CD4-positive, alpha-beta T cell treated with Interleukin-12 subunit alpha and Interleukin-12 subunit beta, for 1 hour (primary cell): Measurements from ENCODE around the gene ANKS6.

Experiments used
- DNase-seq: peaks from one replicate; pipeline ENCODE4 v3.0.0-alpha.2; 2020

The ANKS6 gene

DNA sequence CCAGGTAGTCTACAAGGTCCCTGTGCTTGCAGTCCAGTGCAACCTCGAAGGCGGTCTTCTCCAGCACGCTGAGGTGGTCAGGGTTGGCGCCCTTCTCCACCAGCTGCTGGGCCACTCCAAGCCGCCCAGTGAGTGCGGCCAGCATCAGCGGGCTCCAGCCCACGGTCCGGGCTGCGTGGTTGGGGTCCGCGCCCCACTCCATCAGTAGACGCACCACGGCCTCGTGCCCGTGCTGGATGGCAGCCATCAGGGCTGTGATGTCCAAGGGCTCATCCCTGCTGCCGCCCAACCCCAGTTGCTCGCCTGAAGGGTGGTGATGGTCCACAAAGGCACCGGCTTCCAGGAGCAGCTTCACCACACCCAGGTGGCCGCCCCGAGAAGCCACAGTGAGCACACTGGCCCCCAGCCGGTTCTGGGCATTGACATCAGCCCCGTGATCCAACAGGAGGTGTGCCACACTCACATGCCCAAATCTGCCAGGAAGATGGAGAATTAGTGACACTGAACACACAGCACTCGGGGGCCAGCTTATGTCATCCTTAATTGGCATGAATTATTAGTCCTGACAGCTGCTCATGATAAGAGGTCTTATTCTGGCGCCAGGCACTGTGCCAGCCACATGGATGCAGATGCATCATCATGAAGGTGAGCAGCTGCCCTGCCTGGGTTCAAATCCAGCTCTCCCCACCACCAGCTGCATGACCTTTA is 6.1 kb downstream of the ANKS6 start:
- DNase-seq: no peak

DNA sequence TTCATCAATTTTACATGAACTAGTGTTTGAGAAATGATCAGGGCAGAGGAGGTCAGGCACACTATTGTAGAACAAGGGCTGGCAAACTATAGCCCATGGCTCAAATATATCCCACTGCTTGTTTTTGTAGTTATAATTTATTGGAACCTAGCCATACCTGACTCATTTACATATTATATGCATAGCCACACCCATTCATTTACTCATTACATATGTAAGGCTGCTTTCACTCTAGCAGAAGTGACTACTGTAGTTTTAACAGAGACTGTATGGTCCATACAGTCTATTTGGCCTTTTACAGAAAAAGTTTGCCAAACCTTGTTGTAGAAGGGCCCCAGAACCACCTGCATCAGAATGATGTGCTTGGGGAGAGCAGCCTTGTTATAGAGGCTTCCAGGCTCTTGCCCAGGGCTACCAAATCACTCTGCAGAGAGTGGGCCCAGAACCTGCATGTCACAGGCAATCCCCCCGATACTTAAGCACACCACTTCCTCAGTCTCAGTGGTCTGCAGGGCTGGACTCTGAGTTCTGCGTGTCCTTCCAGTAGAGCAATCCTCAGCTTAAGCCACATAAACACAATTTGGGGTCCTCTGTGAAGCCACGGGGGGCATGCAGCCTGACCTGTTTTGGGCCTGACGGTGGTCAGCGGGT is 6.7 kb downstream of the ANKS6 start:
- DNase-seq: no peak

DNA sequence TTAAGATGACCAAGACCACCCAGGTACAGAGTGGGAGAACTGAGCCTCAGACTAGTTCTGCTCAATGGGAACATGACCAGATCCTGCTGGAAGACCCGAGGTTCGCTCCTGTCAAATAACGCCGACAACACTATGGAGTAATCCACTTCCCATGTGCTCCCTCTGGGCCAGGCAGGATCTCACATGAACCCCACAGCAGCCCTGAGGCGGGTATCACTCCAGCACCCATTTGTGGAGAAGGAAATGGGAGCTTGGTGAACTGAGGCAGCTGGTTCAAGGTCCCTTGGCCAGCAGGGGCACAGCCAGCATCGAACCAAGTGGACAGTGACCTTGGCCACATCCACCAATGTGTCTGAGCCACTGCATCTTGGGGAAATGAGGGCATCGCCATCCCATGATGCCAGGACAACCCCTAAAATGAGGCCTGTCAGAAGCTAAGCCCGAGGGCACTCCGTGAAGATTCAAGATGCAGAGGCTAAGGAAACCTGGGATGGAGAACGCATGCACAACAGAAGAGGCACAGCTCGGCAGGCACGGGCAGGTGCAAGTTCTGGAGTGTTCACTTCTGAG is 8.5 kb downstream of the ANKS6 start:
- DNase-seq: no peak

DNA sequence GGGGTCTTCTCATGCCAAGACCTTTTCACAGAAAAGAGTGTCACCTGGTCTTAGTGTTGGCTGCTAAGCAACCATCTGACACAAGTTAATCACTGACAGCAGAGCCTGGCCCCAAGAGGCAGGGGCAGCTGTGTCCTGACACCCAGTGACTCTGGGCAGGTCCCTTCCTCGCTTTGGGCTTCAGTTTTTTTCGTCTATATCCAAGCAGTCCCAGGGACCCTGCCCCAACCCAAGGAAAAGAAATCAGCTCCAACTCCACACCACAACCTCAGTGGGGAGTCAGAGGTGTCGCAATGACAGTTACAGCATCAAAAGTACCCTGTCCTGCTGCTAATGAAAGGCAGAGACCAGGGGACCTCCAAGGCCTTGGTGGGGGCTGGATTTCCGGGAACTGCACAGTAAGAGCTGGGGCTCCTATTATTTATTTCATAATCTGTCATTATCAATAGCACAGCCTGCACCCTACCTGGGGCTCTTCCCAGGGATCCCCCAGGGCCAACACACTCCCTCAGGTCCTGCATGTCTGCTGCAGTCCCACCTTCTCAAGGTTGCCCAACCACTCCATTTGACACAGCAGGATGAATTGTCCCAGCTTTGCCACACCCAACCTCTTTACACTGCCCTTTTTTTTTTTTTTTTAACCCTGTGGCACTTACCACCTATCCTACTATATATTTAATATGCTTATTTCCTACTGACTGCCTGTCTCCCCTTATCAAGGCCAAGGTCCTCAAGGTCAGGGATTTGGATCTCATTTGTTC is 9.4 kb downstream of the ANKS6 start:
- no peak for DNase-seq

GRCh38 chr9:98784831-98785806 is 11.2 kb downstream of the ANKS6 start:
- DNase-seq: no peak

DNA sequence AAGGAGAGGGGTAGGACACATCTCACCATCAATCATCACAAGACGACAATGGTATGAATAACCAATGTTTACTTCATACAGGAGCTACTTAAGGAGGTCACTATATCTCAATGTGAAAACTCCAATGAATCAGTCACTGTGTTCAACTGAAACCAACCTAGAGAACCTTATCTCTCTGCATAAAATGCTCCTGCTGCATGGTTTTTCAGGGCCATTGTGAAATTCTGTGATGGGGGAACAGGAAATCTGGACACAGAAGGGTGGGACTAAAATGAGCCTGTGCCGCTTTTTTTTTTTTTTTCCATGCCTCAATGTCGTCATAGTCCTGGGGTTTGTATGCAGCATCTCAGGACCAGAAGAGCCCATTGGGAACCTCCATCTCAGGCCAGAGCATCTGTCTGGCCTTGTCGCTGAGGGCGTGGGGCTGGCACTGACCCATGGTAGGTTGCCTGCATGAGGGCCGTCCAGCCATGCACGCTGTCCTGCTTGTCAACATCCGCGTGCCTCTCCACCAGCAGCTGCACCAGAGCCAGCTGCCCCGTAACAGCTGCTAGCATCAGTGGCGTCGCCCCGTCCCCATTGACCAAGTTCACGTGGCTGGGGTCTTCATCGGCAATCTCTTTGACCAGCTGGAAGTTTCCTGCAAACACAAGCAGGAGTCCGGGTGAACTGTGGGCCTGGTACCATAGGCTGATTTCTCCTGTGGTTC is 12.7 kb downstream of the ANKS6 start:
- no peak for DNase-seq

DNA sequence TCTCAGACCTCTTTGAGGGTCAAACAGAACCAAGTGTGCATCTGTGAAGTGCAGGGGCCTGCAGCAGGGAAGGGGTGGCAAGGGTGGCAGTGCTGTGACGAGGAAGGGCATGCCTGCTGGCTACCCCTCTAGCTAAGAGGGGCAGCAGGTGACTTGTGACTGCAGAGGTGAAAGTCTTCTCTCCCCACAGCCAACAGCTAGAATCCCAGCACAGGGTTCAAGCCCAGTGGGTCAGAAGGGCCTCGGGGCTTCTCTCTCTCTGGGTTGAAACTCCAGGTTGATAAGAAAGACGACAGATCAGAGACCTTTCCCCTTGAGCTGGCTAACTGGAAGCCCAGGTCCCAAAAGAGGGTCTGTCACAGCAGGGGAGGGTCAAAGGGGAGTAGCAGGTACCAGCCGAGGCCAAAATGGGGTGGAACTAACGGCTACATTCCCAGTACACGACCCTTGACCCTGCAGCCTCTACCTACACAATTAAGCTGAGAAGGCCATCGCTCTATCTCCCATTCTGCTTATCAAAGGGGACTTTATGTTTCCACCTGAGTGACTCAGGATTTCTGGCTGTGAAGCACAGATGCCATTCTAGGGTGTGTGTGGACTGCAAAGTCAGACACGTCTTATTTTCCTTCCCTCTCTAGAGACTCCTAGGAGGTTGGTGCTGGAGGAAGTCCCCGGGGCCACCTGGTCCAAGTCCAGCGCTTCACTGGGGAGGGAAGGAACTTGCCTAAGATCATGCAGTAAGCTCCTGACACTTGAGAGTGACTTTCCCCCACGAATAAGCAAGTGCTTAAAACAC is 14.6 kb downstream of the ANKS6 start:
- no peak for DNase-seq

GRCh38 chr9:98780059-98780749 is 16.2 kb downstream of the ANKS6 start:
- no peak for DNase-seq

- no peak for DNase-seq
Measured at GRCh38 chr9:98778711-98779530, 17.4 kb downstream of the ANKS6 start.

DNA sequence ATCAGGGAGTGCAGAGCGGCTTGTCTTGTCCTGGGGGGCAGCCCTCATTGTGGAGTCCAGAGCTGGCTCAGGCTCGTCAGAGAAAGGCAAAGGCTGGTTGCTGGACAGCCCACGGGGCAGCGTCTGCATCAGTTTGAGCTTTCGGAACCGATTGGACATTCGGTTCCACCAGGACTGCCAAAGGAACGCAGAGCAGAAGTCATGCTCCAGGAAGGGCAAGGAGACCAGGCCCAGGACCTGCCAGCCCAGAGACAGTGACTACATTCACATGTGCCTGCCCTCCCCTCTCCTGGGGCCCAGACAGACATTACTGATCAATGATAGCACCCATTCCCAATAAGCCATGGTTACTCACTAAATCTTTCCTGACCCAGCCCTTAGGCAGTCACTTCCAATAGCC is 18.1 kb downstream of the ANKS6 start:
- no peak for DNase-seq

- no peak for DNase-seq
Measured at GRCh38 chr9:98777618-98778017, 18.7 kb downstream of the ANKS6 start.

DNA sequence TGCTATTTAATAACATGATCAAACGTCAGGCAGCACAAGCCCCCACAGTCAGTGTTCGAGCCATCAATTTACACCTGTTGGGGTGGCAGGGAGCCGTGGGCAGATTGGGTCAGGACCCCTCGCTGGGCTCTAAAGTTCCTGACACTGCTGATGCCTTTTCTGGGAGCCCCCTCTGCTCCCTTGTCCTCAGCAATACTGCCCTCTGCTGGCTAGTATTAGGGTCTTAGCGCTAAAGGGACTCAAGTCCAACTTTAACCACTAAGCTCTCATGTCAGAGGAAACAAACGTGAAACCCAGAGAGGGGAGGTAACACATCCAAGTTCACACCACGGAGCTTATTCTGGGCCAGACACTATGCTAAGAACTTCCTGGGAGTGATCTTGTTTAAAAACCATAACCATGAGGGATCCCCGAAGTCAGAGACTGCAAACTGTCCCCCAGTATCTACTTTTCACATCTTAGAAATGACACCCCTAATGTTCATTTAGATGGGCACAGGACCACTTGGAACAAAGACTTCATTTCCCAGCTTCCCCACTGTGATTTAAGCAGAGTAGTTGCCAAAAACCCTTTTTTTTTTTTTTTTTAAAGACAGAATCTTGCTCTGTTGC is 20.4 kb downstream of the ANKS6 start:
- DNase-seq: peak; percentile 38

DNA sequence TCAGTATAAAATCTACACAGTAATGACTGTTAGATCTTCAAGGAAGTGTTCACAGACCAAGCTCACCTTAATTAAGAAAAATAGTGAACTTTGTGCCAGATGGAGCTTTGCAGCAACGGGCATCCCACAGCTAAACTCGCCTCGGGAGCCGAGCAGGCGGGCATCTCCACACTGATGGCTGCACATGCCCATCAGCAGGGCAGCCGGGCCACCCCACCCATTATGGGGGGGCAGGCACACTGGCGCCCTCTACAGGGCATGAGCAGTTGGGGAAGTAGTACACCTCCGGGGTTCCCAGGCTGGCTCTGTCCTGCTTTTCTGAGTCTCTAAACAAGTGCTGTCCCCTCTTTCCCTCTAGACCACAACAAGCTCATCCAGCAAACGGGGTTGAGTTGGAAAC is 21.6 kb downstream of the ANKS6 start:
- peak; percentile 18 for DNase-seq

DNA sequence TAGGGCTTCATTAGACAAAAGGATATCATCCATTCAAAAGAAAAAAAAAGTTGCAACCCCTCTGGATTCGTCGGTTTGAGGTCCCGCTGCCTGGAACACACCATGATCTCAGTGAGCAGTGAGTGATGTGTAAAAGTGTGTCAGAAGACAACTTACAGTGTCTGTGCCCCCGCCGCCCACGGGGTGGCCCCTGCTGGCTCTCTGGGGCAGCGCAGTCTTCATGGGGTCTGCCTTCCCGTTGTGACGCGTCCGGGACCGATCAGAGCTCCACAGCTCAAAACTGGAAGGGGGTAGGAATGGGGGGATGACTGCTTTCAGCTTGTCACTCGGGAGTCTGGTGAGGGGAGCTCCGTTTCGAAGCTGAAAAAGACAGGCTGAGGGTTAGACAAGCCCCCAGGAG is 22.6 kb downstream of the ANKS6 start:
- no peak for DNase-seq

GRCh38 chr9:98772364-98773155 is 23.8 kb downstream of the ANKS6 start:
- no peak for DNase-seq

DNA sequence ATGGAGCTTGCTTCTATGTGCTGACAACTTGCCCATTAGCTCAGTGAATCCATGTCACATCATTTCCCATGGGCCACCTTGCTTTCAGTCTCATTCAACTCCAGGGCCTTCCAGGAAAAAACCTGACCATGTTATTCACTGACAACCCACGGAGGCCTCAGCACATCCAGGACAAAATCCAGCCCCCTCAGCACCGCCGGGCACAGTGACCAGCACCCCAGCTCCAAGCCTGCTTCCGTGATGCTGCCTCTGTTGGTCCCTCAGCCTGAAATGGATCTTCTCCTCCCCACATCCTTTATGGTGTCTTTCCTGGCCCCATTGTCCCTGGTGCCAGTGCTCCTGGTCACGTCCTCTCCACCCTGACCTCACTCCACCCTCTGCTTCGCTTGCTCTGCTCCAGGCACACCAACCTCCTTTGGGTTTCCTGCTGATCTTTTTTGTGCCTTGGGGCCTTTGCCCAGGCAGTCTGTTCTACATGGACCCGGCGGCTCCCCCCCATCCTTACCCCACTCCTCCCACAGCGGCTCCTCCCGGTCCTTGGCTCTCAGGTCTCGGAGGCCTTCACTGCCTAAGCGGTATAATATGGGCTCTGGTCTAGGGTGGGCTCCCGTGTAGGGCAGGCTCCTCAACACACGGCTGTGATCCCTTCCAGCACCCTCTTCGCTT is 25.0 kb downstream of the ANKS6 start:
- no peak for DNase-seq

GRCh38 chr9:98770717-98771116 is 25.6 kb downstream of the ANKS6 start:
- DNase-seq: no peak

GRCh38 chr9:98768344-98768743 is 28.0 kb downstream of the ANKS6 start:
- no peak for DNase-seq
